GM21723 (cell line): ENCODE data around the gene OR5K2.
A peak's percentile ranks its signal among the peaks of the same experiment; 100 is the strongest.

Experiments used
- ATAC-seq: cut with Tn5 transposase; IDR thresholded peaks from one replicate; pipeline ENCODE4 v1.9.1; 2021; ENCODE audit warnings: mild to moderate bottlenecking, moderate library complexity; ENCODE audit not compliant: unreplicated experiment

OR5K2 gene

GRCh38 chr3:98522544-98523281 is 25.2 kb downstream of the OR5K2 start, which contains the start of gene CLDND1:
Gene CLDND1, minus strand, starts transcription at chr3:98522902. Its CDS starts 1,478 bp downstream, at chr3:98521424.
- peak; percentile 89 for ATAC-seq

GRCh38 chr3:98525494-98525893 is 28.0 kb downstream of the OR5K2 start:
- ATAC-seq, result no peak

GRCh38 chr3:98528474-98529346 is 31.2 kb downstream of the OR5K2 start:
- no peak for ATAC-seq

- no peak for ATAC-seq
Observed at GRCh38 chr3:98529856-98530459, 32.5 kb downstream of the OR5K2 start.

GRCh38 chr3:98530676-98531075 is 33.2 kb downstream of the OR5K2 start:
- ATAC-seq, result peak; percentile 23

- peak; percentile 37 for ATAC-seq
Observed at GRCh38 chr3:98531622-98532274, 34.3 kb downstream of the OR5K2 start, which contains the start of gene GPR15. Gene GPR15, plus strand, starts transcription at chr3:98531978. Its CDS starts 56 bp downstream, at chr3:98532034.

GRCh38 chr3:98532275-98532637 is 34.8 kb downstream of the OR5K2 start:
- ATAC-seq, result no peak

- ATAC-seq, result no peak
Observed at GRCh38 chr3:98532709-98533571, 35.5 kb downstream of the OR5K2 start.

- ATAC-seq, result no peak
Observed at GRCh38 chr3:98534168-98534567, 36.7 kb downstream of the OR5K2 start.

- ATAC-seq, result no peak
Observed at GRCh38 chr3:98534734-98535133, 37.3 kb downstream of the OR5K2 start.

- ATAC-seq, result peak; percentile 70
Observed at GRCh38 chr3:98536456-98537017, 39.1 kb downstream of the OR5K2 start.

GRCh38 chr3:98540346-98540745 is 42.9 kb downstream of the OR5K2 start:
- ATAC-seq, result peak; percentile 54

GRCh38 chr3:98541695-98542094 is 44.2 kb downstream of the OR5K2 start:
- ATAC-seq, result no peak

GRCh38 chr3:98542623-98543022 is 45.1 kb downstream of the OR5K2 start:
- ATAC-seq, result no peak

GRCh38 chr3:98545940-98546339 is 48.5 kb downstream of the OR5K2 start:
- peak; percentile 58 for ATAC-seq
